NCI-H146 treated with DMSO at 0.1 percent for 48 hours (cell line): ENCODE data around the gene LRP11.
"Not testable (repeated sequence)": the region's sequence is repeated elsewhere in the genome, so short reads cannot be mapped to it uniquely, and the experiment has no call there.

Experiments
- DNase-seq: peaks from one replicate; lab custom pipeline; 2025; ENCODE audit not compliant: unreplicated experiment; lab: John Stamatoyannopoulos, UW

LRP11 gene, protein sequence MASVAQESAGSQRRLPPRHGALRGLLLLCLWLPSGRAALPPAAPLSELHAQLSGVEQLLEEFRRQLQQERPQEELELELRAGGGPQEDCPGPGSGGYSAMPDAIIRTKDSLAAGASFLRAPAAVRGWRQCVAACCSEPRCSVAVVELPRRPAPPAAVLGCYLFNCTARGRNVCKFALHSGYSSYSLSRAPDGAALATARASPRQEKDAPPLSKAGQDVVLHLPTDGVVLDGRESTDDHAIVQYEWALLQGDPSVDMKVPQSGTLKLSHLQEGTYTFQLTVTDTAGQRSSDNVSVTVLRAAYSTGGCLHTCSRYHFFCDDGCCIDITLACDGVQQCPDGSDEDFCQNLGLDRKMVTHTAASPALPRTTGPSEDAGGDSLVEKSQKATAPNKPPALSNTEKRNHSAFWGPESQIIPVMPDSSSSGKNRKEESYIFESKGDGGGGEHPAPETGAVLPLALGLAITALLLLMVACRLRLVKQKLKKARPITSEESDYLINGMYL

GRCh38 chr6:149863698-149864577 is at the start of gene LRP11:
Gene LRP11, minus strand, starts transcription at chr6:149864359. Its CDS starts 339 bp downstream, at chr6:149864020.
- peak; percentile 90 for DNase-seq

DNA sequence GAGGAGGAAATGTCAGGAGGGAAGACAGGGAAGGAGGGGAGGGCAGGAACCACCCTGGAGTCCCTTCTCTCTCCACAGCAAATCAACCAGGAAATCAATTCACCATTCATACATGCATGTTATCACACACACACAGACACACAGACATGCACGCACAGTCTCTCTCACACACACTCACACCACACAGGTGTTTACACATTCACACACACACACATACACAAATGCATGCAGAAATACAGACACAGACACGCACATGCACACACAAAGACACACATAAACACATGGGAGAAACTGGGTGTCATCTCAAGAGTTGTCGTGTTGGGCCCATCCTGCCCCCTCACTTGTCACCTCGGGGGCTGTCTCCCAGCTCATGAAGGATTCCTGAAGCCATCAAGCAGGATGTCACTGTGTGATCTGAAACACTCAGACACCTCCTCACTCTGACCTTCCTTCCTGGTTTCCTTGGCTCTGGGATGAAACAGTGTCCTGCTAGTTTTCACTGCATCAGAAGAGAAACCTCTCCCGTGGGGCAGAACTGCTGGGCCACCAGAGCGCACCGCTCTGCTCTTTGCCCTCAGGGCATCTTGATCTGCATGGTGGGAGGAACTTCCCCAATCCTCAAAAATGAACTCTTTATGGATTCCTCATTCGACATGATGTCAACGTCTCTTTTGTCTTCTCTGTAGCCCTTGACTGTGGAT is 49.5 kb upstream of the LRP11 start:
- no peak for DNase-seq

- no peak for DNase-seq
Measured at GRCh38 chr6:149913085-149913484, 48.9 kb upstream of the LRP11 start.

GRCh38 chr6:149912680-149913079 is 48.5 kb upstream of the LRP11 start:
- DNase-seq = not testable (repeated sequence)

GRCh38 chr6:149910721-149911151 is 46.6 kb upstream of the LRP11 start:
- DNase-seq = no peak

- DNase-seq = no peak
Measured at GRCh38 chr6:149909701-149910470, 45.7 kb upstream of the LRP11 start.

DNA sequence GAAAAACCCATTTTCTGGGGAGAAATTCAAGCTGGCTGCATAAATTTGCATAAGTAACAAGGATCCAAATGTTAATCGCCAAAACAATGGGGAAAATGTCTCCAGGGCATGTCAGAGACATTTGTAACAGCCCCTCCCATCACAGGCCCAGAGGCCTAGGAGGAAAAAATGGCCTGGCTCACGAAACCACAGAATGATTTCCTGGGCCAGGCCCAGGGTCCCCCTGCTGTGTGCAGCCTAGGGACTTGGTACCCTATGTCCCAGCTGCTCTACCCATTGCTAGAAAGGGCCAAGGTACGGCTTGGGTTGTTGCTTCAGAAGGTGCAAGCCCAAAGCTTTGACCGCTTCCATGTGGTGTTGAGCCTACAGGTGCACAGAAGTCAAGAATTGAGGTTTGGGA is 44.3 kb upstream of the LRP11 start:
- DNase-seq = not testable (repeated sequence)

GRCh38 chr6:149907317-149907716 is 43.2 kb upstream of the LRP11 start:
- DNase-seq = no peak

GRCh38 chr6:149906405-149906804 is 42.2 kb upstream of the LRP11 start:
- DNase-seq = no peak

DNA sequence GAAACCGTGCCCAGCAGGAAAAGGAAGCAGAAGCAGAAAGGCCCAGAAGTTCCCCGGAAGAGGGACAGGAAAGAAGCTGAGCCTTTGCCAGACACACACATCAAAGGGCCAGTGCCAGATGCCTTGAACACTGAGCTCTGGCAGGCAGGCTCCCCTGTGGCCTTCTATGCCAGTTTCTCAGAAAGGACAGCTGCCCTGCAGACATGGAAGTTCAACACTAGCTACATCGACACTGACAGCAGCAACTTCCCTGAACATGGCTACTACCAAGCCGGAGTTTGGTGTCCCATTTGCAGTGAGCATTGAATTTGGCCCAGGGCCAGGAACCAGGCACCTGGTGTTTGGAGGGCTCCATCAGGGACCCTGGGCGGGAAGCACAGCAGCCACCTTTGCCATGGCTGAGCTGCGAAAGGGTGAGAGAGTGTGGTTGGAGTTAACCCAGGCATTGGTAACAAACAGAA is 41.8 kb upstream of the LRP11 start:
- DNase-seq = no peak

DNA sequence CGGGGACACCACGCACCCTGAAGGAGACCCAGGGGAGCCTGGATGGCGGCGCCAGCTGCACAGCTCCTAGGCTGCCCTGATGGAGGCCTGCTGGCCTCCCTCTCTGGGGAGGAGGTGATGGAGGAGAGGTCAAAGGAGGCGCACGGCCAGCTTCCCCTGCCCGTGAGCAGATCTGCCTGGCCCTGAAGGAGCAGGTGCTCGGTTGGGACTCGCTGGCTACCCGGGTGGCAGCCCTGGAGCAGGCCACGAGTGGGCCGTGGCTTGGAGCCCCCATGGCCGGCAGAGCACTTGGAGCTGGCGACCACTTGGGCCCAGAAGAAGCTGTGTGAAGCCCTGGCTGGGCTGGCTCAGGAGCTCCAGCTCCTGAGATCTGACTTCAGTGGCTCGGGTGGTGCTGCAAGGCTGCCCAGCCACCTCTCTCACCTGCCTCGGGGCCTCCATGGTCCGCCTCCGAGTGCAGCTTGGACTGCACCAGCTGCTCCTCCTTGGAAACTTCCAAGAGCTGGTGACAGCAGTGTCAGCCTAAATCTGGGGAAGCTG is 41.3 kb upstream of the LRP11 start:
- DNase-seq = no peak

GRCh38 chr6:149904661-149905370 is 40.7 kb upstream of the LRP11 start:
- DNase-seq = peak; percentile 33

- peak; percentile 95 for DNase-seq
Measured at GRCh38 chr6:149903938-149904611, 39.9 kb upstream of the LRP11 start.

- DNase-seq = no peak
Measured at GRCh38 chr6:149901444-149902140, 37.4 kb upstream of the LRP11 start.

DNA sequence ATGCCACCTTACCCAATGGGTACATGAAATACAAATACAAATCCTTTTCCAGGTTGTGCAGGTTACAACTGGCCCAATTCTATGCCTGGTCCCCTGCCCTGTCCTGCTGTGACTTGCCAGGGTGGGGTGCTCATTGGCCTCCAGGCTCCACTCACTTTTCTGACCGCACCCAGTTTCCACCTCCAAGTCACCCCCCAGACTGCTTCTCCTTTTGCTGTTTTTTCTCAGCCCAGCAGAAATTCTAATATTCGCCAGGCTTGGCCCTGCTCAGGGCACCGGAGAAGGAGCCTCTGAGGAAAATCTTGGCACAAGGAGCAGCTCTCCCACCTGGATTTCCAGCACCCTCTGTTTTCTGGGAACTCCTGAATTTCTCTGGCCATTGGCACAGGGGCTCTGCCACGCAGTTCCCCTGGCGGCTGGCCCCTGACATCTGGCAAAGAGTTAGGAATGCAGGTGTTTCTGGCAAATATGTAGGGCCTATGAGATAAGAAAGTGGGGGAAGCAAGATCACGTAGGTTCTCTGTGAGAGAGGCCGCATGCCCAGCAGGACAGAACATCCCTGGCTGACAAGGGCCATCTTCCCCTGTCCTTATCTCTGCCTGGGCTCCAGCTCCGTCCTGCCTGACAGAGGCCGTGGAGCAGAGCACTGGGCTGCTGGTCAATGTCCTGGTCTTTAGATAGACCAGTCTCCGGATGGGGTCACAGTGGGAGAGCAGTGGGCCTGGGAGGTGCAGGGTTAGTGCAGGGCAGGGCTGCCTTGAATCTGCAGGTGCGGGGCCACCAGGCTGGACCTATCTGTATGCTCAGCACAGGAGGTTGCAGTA is 36.7 kb upstream of the LRP11 start:
- DNase-seq = no peak

- no peak for DNase-seq
Measured at GRCh38 chr6:149899926-149900619, 35.9 kb upstream of the LRP11 start.

DNA sequence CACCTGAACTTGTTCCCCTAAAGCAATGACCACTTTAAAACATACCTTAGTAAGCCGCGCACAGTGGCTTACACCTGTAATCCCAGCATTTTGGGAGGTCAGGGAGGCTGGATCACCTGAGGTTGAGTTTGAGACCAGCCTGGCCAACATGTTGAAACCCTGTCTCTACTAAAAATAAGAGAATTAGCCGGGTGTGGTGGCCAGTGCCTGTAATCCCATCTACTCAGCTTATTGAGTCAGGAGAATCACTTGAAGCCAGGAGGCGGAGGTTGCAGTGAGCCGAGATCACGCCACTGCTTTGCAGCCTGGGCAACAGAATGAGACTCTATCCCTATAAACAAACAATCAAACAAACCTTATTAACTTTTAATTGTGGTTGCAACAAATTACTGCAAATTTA is 35.3 kb upstream of the LRP11 start:
- DNase-seq = no peak
